Testis (tissue), 2 donors: ENCODE data around the gene MDGA2.

Source experiments
- POLR2A ChIP-seq: fragments of 450-650 bp; IDR thresholded peaks from one replicate; pipeline ENCODE4 v1.6.1; 2017; ENCODE audit warnings: antibody characterized with exemption, mild to moderate bottlenecking, moderate library complexity
- TF ChIP-seq, protein P1 (sequence below), 3 experiments: fragments of 450-650 bp in 2 of 3; fragments of 200-600 bp in 1 of 3; sonication (generic) in 1 of 3; IDR thresholded peaks; one replicate each; pipeline ENCODE4 v1.5.1; 2016 to 2019; ENCODE audit warnings: antibody characterized with exemption in 3 of 3, mild to moderate bottlenecking in 2 of 3, moderate library complexity in 1 of 3

DNA sequence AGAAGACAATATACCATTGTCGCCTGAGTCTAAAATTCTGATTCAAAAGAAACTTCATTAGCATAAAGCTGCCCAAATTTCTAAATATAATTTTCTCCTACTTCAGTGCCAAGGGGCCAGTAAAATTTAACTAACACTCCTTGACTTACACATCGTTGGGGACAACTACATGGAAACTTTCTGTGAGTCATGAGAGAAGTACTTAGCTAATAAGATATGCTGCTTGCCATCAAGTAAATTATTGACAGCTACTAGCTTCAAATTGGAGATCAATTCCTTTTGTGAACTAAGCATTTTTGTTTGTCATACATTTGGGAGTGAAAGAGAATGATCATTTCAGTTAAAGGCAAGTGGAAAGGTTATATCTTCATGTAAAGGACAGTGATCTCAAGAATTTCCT, 373.3 kb downstream of the MDGA2 start:
- TF ChIP-seq, protein P1, sequence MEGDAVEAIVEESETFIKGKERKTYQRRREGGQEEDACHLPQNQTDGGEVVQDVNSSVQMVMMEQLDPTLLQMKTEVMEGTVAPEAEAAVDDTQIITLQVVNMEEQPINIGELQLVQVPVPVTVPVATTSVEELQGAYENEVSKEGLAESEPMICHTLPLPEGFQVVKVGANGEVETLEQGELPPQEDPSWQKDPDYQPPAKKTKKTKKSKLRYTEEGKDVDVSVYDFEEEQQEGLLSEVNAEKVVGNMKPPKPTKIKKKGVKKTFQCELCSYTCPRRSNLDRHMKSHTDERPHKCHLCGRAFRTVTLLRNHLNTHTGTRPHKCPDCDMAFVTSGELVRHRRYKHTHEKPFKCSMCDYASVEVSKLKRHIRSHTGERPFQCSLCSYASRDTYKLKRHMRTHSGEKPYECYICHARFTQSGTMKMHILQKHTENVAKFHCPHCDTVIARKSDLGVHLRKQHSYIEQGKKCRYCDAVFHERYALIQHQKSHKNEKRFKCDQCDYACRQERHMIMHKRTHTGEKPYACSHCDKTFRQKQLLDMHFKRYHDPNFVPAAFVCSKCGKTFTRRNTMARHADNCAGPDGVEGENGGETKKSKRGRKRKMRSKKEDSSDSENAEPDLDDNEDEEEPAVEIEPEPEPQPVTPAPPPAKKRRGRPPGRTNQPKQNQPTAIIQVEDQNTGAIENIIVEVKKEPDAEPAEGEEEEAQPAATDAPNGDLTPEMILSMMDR (IDR thresholded peaks at IDR 0.05): no peak
- no peak for TF ChIP-seq POLR2A
